AG04449 (cell line): Measurements from ENCODE around the gene BTF3.
A peak's percentile ranks its signal among the peaks of the same experiment; 100 is the strongest.
"Not testable (repeated sequence)": the region's sequence is repeated elsewhere in the genome, so short reads cannot be mapped to it uniquely, and the experiment has no call there.

Source experiments
- CTCF ChIA-PET: fragments of 350-600 bp; formaldehyde crosslinking; extraction: SDS; loops from one replicate; lab custom pipeline; 2021; ENCODE audit warnings: antibody characterized with exemption; lab: Yijun Ruan, JAX
- POLR2A ChIA-PET: fragments of 400-600, 350-600 bp; formaldehyde crosslinking; extraction: SDS; loops from one replicate; lab custom pipeline; 2020; ENCODE audit warnings: antibody characterized with exemption, inconsistent platforms; lab: Yijun Ruan, JAX
- DNase-seq: peaks from one replicate; pipeline ENCODE4 v3.0.0-alpha.2; 2010; ENCODE audit warnings: low read depth, low spot score
- H3K4me3 ChIP-seq: 2 replicates; pipeline ENCODE4 v1.5.1; 2011; ENCODE audit warnings: low read depth, mild to moderate bottlenecking, control low read depth, low read length
- CTCF ChIP-seq: IDR thresholded peaks from one replicate; pipeline ENCODE4 v1.5.1; 2011; ENCODE audit warnings: mild to moderate bottlenecking, moderate library complexity, low read length, control low read depth, inconsistent platforms; ENCODE audit not compliant: insufficient read depth; ENCODE audit errors: missing control alignments

The BTF3 gene

DNA sequence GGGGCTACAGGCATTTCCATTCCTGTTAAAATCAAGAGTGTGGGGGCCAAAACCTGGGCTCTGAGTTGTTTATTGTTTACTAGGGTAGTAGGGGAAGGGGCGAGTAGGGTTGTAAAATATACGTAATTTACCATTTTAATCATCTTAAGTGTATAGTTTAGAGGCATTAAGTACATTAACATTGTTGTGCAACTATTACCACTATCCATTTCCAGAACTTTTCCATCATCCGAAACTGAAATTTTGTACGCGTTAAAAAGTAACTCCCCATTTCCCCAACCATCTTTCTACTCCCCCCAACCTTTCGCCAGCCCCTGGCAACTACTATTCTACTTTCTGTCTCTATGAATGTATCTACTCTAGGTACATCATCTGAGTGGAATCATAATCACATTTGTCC, 46.0 kb upstream of the BTF3 start:
- no peak for DNase-seq
- CTCF ChIA-PET = no interaction called here
- no peak for TF ChIP-seq CTCF
- POLR2A ChIA-PET = no interaction called here
- H3K4me3 ChIP-seq = no peak overlapping the region

DNA sequence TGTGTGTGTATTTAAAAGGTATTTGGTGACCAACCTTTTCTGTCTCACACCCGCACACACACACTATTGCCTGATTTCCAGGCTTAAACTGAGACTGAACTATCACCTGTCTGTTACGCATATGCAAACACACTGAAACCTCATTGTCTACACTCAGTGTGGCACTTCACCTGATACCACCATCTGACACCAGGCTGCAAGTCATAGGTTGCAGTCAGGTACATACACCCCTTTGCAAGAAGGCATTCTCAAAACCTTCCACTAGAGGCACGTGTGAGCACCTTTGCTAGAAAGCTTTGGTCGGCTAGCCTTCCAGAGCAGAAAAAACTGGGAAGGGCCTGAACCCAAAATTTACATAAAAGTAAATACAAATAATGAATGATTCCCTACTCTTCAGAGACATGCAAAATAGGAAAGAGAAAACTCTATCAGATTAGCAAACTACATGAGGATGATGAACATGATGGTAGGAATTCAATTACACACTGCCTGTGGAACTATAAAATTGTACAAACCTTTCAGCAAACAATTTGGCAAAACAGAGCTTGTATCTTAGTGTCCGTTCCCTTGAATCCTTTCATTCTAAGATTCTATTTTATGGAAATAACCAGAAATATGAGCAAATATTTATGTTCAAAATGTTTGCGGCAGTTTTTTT, 43.7 kb upstream of the BTF3 start:
- ChIA-PET POLR2A (no interaction called here), CTCF (interaction anchor here (0.6 to 2.8 kb wide), 41 partner anchors 7 to 506 kb away, joined by 3 to 24 read pairs (median 5); no protein-coding TSS in a partner anchor)
- no peak overlapping the region for H3K4me3 ChIP-seq
- DNase-seq = no peak
- peak; percentile 77 for TF ChIP-seq CTCF

- H3K4me3 ChIP-seq, POLR2A ChIA-PET, DNase-seq: not testable (repeated sequence)
- CTCF ChIA-PET = interaction anchor here (0.9 to 2.1 kb wide), 8 partner anchors 15 to 285 kb away, joined by 3 to 6 read pairs (median 4); no protein-coding TSS in a partner anchor
These were observed 41.8 kb upstream of the BTF3 start for GRCh38 chr5:73456462-73456861.

- ChIA-PET CTCF (interaction anchor here (1.0 to 2.5 kb wide), 5 partner anchors 8 to 243 kb away, joined by 3 to 8 read pairs (median 6); no protein-coding TSS in a partner anchor), POLR2A (interaction anchor here (0.6 kb wide), 2 partner anchors 16 to 304 kb away, joined by 3 to 4 read pairs; no protein-coding TSS in a partner anchor)
- no peak for DNase-seq
- H3K4me3 ChIP-seq = no peak overlapping the region
- TF ChIP-seq CTCF = no peak
These were observed 38.9 kb upstream of the BTF3 start for GRCh38 chr5:73459366-73459765.

DNA sequence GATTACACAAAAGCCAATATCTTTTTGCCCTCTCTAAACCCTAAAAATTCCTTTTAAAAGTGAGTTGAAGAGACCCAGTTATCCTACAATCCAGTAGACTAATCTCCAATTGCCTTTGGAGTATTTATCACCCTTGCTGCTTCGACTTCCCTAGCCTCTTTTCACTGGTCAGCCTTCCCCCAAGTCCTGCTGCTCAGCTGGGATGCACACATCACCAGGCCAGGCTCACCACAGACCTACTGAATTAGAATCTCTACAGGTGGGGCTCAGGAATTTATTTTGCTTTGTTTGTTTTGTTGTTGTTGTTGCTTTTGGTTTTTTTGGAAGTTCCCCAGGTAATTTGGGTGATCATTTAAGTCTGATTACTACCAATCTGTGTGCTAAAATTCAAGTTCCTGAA, 38.1 kb upstream of the BTF3 start:
- H3K4me3 ChIP-seq = no peak overlapping the region
- TF ChIP-seq CTCF = no peak
- CTCF ChIA-PET = interaction anchor here (1.0 to 4.2 kb wide), 4 partner anchors 9 to 244 kb away, joined by 3 to 14 read pairs (median 5); no protein-coding TSS in a partner anchor
- DNase-seq = no peak
- POLR2A ChIA-PET = no interaction called here

- H3K4me3 ChIP-seq = no peak overlapping the region
- CTCF ChIA-PET = interaction anchor here (0.6 to 4.2 kb wide), 9 partner anchors 10 to 248 kb away, joined by 3 to 22 read pairs (median 3); partner anchors contain the start of gene BTF3
- DNase-seq = no peak
- POLR2A ChIA-PET = no interaction called here
- TF ChIP-seq CTCF = no peak
These were observed 34.1 kb upstream of the BTF3 start for GRCh38 chr5:73464016-73464745.

DNA sequence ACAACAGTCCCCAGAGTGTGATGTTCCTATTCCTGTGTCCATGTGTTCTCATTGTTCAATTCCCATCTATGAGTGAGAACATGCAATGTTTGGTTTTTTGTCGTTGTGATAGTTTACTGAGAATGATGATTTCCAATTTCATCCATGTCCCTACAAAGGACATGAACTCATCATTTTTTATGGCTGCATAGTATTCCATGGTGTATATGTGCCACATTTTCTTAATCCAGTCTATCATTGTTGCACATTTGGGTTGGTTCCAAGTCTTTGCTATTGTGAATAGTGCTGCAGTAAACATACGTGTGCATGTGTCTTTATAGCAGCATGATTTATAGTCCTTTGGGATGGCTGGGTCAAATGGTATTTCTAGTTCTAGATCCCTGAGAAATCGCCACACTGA, 29.6 kb upstream of the BTF3 start:
- H3K4me3 ChIP-seq, POLR2A ChIA-PET, DNase-seq: not testable (repeated sequence)
- CTCF ChIA-PET = interaction anchor here (2.7 kb wide), 1 partner anchor 14 kb away, joined by 12 read pairs; no protein-coding TSS in a partner anchor
